GM12872 (cell line): ENCODE results near the gene XAB2.

Experiments
- CTCF ChIP-seq: IDR thresholded peaks from 3 replicates; pipeline ENCODE4 v1.5.1; 2011; ENCODE audit warnings: low read depth, mild to moderate bottlenecking, low read length, moderate library complexity; ENCODE audit not compliant: insufficient read depth

XAB2 gene

GRCh38 chr19:7647156-7647555 is 17.8 kb upstream of the XAB2 start:
- no peak for TF ChIP-seq CTCF

- no peak for TF ChIP-seq CTCF
These were observed 17.0 kb upstream of the XAB2 start for GRCh38 chr19:7646426-7646700.

GRCh38 chr19:7645656-7646425 is 16.5 kb upstream of the XAB2 start:
- TF ChIP-seq CTCF: no peak

GRCh38 chr19:7645163-7645562 is 15.8 kb upstream of the XAB2 start:
- no peak for TF ChIP-seq CTCF

GRCh38 chr19:7644550-7644877 is 15.2 kb upstream of the XAB2 start:
- no peak for TF ChIP-seq CTCF

- TF ChIP-seq CTCF: no peak
These were observed 13.7 kb upstream of the XAB2 start for GRCh38 chr19:7643031-7643415.

GRCh38 chr19:7642295-7643030 is 13.1 kb upstream of the XAB2 start:
- TF ChIP-seq CTCF: no peak
